NCI-H1417 (cell line): ENCODE results near the gene CELF4.

Experiments used
- DNase-seq, 3 experiments: peaks; one replicate each; lab custom pipeline; 2025; lab: John Stamatoyannopoulos, UW

CELF4 gene

DNA sequence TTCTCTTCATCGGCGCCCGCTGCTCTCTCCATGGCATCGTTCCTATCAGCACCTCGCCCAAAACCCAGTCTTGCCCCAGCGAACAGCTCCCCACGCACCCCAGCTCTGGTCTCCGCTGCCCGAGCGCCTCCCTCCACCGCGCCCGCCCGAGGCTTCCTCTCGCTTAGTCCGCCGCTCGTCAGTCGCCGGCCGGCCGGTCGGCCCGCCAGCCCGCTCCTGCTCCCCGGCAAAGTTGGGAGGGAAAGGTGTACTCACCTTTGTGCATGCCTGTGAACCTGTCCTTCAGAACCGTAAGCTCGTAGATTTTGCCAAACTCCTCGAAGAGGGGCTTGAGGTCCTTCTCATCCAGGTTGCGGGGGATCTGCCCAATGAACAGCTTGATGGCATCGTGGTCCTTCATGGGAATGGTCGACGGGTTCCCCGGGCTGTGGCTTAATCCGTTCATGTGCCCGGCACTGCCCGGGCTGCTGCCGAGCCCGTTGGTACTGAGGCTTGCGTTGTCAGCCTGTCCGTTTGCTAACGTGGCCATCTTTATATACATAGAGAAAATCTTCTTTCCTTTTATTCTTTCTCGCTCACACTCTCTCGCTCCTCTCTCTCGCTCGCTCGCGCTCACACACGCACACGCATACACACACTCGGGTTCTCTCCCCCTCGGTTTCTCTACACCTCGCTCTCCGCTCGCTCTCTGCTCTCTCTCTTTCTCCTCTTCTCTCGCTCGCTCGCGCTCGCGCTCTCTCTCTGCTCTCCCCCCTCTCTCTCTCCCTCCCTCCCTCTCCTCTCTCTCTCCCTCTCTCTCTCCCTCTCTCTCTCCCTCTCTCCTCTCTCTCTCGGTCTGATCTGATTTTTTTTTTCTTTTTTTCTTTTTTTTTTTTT is at the start of gene CELF4:
CELF4 (minus strand) TSS at position 698 of the 876 bp plus-strand sequence.
- peak; percentile 54 to 96 (median 95) for DNase-seq

DNA sequence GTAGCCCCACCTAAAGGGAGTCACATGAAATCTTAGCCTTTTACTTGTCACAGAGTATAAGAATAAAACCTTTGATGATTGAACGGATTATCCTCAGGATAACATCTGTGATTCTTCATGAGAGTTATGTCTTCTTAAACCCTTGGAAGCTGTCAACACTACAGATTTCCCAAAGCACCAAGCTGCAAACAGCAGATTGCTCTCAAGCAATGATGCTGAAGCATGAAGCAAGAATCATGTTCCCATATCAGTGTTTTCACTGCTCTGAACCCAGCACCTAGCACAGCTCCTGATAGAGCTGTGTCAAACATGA is 47.6 kb upstream of the CELF4 start:
- no peak for DNase-seq

DNA sequence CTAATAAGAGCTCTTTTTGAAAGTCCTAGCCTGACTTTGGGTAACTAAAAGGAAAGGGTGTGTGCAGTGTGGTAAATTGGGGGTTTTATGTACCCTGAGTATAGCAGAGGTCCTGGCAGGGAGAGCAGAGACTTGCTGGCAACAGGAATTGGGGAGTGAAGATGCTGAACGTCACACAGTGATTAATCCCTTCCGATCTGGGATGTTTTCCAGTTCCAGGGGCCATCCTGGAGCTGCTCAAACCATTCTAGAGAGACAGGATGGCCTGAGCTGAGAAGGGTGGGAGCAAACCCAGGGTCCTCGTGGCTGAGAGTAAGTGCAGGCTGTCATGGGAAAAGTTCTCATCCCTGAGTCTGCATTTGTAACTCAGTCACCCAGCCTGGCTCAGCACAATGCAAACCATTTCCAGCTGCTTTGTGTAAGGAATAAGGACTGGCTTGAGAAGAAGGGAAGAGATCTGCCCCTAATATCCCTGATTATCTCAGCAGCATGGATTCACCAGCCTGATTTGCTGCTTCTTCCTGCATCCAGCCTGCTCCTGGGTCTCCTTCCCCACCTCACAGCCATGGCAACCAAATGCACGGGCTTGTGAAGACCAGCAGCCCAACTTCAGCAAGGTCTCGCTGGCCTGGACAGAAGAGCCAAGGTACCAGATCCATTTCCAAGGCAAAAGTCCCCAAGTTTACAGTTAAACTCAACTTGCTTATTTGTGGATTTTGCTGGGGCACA is 47.1 kb upstream of the CELF4 start:
- DNase-seq = no peak

DNA sequence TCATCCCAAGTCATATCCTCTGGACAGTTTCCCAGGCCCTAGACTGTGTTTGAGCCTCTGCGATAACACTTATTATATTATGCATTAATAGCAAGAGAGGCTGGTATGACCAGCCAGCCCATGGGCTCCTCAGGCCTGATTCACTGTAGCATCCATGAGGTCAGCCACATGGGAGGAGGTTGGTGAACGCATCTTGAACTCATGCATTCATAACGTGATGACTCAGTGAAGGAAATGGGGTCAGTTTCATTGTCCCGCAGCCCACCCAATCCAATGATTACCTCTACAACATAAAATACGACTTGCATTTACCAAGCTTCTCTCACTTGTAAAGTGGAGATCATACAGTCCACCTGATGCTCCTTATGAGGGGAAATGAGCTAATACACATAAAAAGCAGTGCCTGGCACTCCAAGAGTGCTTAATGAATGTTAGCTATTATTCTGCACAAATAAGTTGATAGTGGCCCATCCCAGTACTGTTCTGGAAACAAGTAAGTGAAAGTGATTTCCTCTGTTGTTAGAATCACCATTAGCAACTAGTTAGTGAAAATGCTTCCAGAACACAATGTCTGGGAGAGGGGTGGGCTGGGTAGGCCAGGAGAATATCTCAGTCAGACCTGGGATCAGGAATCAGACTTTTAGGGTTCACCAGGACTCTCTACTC is 46.1 kb upstream of the CELF4 start:
- no peak for DNase-seq

DNA sequence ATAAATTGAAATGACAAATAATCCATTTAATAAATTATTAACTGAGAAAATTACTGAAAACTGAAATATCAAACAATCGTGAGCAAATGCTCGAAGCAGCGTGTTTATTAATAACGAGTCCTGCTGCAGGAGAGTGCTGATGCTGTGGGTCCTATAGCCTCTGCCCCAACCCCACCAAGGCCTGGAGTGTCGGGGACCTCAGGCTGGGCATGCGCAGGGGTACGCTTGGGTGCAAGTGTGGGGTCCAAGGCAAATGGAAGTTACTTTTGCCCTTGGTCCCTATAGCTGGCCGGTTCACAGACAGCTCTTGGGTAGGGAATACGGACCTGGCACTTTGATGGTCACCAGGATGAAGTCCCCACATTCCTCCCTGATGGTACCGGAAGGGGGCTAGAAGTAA is 43.3 kb upstream of the CELF4 start:
- no peak for DNase-seq

DNA sequence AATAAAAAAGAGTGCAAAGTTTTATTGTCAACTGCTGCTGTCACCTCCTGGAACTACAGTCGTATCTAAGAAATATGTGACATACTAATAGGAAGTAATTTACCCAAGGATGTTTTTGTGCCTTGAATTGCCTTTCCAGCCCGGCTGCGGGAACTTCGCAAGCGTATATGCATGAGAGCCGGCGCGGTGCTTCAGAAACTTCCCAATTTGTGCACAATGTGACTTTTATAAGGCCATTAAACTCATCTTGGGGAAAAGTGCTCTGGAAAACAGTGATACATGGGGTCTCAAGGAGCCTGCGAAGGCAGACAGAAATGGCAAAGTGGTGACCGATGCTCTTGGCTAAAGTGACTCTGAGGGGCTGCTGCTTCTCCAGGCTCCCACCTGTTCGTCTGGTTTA is 41.7 kb upstream of the CELF4 start:
- no peak for DNase-seq

DNA sequence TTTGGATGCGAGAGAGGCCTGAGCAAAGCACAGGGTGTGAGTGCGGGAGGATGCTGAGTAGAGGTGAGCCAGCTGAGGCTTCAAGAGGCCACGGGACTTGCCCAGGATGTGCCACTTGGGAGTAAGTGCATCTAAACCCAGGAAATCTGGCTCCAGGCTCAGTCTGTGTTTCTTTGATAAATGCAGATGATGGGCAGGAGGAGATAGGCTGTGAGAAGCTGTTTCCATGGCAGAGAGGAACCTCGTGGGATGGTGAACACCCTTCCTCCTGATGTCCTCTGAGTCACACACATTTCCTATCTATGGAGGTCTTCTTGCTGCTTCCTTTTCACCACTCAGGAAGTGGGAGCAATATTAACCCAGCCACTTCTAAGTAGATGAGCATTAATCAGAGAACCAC is 38.4 kb upstream of the CELF4 start:
- no peak for DNase-seq

DNA sequence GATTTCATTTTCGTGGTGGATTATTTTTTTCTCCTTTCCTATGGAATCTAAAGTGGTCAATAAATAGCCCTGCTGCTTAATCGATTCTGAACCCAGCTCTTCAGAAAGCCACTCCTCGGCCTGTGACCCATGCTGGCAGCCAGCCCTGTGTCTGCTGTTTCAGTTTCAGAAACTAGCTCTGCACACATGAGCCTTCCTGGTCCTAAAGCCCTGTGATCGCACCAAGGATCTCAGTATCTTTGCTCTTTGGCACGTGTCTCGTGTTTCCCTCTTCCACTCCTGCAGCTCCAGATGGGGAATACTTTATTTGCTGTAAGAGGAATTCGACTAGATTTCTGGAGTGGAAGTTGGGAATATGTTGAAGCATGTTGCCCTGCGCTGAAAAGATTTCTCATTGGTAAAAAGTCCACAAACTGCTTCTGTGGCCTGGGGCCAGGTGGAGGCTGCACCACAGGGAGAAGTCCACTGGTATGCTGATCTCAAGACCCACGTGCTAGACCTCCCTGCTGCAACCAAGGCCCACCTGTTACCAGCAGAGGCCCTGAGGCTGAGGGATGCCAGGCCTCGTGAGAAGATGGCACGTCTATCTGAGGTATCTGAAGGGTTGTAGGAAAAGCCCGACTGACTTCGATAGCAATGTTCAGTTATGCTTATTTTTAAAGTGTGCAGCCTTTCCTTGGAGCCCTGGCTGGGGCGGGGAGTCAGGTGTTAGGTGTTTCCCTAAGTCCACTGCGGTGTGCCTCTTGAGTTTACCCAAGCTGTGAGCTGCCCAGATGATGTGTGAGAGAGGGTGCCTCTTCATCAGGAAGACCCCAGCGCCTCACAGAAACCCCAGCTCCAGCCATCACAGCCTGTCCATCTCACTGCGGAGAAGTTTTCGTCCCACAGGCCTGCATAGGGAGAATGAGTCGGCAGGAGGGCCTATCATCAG is 33.6 kb upstream of the CELF4 start:
- no peak for DNase-seq

DNA sequence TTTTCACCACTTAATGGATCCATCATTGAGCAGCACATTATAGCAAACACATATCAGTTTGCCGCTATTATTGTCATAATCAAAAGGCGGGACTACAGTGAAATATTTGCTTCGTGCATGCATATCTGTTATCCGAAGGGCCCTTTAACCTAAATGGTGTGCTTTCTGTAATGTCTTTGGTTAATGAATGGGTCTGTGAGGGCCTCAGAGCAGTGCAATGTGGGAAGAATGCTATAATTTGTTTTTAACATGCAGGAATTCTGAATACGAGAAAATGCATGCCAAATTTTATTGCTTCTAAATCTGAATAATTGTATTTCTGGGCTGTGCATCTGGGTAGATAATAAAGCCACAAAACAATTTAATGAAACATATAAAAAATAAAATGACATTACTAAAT is 32.8 kb upstream of the CELF4 start:
- DNase-seq = no peak

DNA sequence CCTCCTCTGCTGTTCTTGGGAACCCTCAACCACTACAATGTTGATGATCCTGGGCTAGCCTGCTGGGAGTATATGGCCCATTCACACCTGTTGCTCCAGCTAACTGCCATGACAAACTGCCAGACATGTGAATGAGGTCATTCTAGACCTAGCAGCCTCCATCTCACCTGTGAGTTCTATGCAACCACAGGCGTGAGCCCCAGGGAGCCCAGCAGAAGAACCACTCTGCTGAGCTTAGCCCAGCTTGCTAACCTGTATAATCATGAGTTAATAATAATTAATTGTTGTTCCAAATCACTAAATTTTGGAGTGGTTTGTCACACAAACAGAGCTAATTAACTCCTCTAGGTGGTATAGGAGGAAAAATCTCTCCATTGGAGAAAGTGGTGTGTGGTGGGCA is 24.7 kb upstream of the CELF4 start:
- DNase-seq = no peak

DNA sequence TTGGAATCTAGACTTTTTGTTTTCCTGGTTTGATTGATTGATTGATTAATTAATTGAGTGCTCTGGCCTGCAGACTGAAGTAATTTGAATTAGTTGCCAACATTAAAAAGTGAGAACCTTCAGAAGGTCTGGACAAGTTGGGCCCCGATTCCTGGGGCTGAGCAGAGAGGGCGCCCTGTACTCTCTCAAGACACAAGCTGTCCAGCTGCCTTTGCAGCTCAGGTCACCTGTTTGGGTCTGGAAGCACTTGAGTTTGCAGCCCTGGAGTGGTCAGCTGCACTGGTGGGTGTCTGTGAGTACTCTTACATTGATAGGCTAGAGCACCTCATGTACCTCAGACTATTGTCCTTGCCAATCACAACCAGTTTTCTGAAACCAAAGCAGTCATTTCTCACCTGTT is 22.7 kb upstream of the CELF4 start:
- DNase-seq = no peak

DNA sequence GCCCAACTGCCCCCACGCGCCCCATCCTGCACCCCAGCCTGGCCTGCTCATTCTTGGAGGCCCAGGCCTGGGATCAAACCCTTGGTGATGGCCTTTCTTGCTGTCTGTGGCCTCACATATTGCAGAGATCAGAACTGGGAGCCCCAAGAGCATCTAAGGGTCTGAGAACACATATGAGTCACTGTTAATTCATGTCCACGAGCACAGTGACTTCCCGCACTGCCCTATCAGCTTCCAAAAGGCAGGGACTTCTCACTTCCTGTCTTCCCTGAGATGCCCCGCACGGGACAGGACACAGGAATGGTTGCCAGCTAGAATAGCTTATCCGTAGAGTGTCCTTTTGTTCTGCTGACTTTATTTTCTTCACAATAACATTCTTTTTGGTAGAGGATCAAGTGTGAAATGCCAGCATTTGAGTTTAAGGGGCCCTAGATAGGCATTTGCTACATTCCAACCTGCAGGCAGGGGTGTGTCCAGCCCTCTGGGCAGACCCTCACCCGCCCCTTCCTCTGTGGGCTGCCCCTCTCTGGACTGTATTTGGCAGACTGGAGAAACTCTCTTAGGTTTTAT is 21.1 kb upstream of the CELF4 start:
- DNase-seq = no peak

DNA sequence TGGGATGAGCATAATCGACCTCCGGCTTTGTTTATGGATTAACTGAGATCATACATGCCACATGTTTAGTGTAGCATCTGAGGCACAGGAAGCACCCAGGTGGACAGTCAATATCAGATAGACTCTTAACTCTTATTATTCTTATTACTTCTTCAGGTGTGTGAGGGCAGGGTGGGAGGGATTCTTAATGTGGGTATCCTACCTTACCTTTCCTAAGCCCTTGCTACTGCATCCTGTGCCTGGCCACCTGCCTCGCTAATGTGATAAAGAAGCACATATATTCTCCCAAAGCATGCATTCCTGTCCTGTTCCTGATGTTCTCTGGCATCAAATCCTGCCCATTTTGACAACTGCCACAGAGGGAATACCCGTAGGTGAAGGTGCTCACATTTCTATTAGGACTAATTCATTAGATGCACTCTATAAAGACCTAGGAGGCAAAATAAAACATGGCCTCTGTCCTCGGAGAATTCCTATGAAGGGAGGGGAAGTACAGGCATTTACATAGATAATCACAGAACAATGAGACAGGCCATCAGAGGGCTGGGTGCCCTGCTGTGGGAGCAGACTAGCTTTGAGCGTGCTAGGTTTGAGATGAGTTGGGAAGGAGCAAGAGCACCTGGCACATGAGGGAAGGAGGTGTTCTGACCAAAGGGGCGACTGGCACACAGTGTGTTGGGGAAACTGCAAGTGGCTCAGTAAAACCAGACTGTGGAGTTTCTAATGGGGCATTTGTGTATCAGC is 19.5 kb upstream of the CELF4 start:
- DNase-seq = no peak

DNA sequence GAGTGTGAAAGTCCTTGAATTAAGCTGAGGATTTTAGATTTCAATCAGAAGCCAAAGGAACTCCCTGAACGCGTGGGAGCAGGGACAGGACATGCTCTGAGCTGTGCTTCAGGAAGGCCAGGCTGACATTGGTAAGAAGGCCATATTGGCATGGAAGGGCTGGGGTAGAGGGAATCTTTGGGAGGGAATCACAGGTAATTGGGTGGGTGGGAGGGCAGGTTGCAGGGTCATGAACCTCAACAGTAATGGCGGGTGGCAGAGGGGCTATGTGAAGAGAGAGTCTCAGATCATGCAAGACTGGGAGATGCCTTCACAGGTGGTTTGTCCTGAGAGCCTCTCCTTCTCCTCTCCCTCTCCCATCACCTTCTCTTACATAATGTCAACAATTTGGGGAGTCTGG is 18.6 kb upstream of the CELF4 start:
- DNase-seq = no peak

DNA sequence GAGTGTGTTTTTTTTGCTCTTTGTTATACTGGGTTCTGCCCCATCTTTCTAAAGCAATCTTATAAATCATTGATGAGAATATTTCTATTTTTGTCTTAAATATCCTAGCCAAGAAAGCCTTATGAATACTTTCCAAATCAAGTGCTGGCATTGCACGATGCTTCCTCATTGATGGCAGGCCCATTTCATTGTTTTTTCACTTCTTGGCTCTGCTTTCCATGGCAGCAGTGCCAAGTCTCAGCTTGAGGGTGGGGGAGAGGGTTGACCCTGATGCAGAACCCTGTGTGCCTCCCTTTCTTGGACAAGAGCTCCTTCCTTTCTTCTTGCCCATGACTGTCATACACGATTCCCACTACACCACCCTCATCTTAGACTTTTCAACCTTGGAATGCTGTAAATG is 16.7 kb upstream of the CELF4 start:
- DNase-seq = no peak

DNA sequence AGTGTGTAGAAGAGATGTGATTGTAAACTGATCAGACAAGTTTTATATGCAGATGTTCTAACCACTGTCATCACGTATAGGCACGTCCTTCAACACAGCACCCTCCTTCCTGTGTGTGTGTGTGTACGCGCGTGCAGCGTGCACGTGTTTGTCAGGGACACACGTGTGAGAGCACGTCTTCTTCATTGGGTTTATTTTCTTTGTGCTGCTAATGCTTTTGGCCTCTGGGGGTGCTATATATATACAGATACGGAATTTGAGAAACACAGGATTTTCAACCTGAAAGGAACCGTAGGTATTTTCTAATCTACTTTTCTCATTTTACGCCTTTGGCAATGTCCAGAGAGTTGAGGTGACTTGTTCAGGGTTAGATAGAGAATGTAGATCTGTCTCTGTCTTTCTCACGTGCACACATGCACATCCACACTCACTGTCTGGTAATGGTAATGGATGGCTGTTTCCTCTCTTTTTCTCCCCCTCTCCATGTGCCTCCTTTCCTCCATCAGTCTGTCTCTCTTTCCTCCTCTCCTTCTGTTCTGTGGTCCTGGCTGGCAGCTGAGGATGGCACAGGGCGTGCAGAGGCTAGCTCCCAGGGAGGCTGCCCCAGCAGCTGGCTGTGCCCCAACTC is 13.4 kb upstream of the CELF4 start:
- peak in 2 of 3 experiments; percentile 4 to 32 for DNase-seq

DNA sequence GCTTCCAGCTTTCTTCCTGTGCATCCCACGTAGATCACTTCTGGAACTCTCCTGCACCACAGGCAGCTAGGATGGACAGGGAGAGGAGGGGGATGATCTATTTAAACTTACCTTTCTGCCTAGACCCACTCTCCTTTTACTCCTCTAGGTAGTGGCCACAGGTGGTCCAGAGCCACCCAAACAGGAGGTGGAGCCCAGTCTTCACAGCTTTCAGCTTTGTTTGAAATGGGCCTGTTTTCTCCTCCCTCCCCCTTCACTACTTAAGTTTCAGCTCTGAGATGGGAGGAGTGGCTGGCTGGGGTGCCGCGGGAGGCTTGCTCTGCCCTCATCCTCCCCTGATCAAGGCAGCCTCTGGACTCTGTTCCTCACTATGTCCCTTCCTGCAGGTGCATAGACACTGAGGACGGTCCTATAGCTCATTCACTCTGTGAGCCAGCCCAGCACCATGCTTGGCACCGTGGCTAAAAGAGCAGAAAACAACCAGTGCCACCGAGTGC is 12.6 kb upstream of the CELF4 start:
- peak in 1 of 3 experiments; percentile 22 for DNase-seq

DNA sequence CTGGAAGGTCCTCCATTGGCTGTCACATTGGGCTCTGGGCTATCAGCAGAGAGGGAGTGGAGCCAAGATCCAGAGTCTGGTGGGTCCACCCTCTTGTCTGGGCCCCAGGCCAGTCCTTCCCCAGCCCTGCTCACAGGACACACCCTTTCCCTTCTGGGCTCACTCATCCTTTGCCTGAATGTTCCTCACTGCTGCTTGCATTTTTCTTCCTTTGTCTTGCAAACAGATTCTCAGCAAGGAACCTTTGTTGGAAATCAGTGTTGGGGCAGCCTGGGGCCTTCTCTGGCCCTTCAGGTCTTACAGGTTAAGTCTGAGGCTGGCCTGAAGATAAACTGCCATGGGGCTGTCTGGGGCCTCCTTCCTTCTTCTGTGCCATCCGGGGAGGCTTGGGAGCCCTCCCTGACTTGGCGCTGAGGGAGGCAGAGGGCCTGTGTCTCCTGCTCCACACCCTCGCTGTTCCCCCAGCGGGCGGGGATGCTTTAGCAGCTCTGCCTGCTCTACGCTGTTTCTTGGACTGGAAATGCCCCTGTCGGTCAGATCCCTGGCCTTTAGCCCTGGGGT is 11.5 kb upstream of the CELF4 start:
- no peak for DNase-seq

DNA sequence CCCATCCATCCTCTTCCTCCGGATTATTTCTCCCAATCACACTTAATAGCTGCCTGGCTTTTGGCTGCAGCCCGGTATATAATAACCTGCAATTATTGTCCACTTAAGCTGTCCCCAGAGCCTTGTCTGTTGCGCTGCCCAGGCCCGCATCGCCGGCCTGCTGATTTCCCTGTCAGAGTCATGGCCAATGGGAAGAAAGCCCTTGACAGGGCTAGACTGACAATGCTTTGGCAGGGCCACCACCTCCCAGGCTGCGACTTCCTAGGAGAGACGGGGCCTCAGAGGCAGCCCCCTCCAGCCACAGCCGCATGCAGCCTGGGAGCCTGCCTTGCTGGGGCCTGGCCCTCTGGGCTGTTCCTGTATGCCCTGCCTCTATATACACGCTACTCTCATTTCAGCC is 10.0 kb upstream of the CELF4 start:
- DNase-seq = peak; percentile 2 to 96 (median 81)

DNA sequence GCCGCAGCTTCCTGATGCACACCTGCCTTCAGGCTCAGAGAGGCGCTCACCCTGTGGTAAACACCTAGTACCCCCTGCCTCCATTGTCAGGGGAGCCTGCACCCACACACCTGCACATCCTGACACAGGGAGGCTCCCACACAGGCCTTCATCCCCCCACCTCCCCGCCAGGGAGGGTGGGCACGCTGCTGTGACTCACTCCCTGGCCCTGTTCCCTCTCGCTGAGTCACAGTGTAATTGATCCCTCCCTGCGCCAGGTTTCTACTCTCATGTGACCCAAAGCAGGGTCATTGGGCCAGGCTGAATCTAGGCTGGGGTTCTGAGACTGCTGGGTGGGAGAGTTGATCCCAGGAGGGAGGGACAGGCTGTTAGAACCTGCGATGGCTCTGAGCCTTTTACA is 8.5 kb upstream of the CELF4 start:
- no peak for DNase-seq
